SU-DHL-6 (cell line): ENCODE results near the gene CRYBA4.

Experiments
- EZH2phosphoT487 ChIP-seq: fragments of 200-600 bp; sonication (generic), shearing (Covaris generic); conservative IDR thresholded peaks from 2 replicates; pipeline ENCODE4 v1.6.1; 2018; ENCODE audit warnings: mild to moderate bottlenecking, antibody characterized with exemption, low read length, moderate library complexity, mixed read lengths
- TF ChIP-seq, protein P1 (sequence below): fragments of 200-600 bp; sonication (generic); IDR thresholded peaks from one replicate; pipeline ENCODE4 v1.5.1; 2017; ENCODE audit warnings: antibody characterized with exemption, mild to moderate bottlenecking, low read length, moderate library complexity; ENCODE audit not compliant: insufficient read depth, poor library complexity, severe bottlenecking

DNA sequence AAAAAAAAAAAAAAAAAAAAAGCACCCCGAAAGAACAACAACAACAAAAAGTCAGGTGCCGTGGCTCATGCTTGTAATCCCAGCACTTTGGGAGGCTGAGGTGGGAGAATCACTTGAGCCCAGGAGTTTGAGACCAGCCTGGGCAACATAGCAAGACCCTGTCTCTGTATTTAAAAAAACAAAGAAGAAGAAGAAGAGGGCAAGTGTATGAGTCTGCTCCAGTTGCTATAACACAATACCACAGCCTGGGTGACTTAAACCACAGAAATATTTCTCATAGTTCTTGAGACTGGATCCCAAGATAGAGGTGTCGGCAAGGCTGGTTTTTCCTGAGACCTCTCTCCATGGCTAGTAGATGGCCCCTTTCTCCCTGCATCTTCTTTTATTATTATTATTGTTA, 12.4 kb downstream of the CRYBA4 start:
- no peak for TF ChIP-seq EZH2phosphoT487
- TF ChIP-seq, protein P1, sequence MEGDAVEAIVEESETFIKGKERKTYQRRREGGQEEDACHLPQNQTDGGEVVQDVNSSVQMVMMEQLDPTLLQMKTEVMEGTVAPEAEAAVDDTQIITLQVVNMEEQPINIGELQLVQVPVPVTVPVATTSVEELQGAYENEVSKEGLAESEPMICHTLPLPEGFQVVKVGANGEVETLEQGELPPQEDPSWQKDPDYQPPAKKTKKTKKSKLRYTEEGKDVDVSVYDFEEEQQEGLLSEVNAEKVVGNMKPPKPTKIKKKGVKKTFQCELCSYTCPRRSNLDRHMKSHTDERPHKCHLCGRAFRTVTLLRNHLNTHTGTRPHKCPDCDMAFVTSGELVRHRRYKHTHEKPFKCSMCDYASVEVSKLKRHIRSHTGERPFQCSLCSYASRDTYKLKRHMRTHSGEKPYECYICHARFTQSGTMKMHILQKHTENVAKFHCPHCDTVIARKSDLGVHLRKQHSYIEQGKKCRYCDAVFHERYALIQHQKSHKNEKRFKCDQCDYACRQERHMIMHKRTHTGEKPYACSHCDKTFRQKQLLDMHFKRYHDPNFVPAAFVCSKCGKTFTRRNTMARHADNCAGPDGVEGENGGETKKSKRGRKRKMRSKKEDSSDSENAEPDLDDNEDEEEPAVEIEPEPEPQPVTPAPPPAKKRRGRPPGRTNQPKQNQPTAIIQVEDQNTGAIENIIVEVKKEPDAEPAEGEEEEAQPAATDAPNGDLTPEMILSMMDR = no peak
